ENCODE results near the gene SRPK2. TPM values are rescaled to one million over a fixed set of nuclear protein-coding genes. Genes with fewer than 3 reads are reported as not detected.

SRPK2 gene
- total RNA-seq, 1 donor from 2014 or later = 47.1 TPM

- Histone ChIP-seq H3K4me3 (no peak overlapping the region), H3K36me3 (peaks cover 0 to 21% of the 10 kb centered on the region in 2 donors), H3K27me3 (no peaks in the 10 kb centered on the region), H3K27ac (no peak overlapping the region), H3K9me3 (no peaks in the 10 kb centered on the region), H3K4me1 (peaks cover 9% of the 10 kb centered on the region)
- DNase-seq (ENCODE audit: extremely low spot score in 2 of 2) = no peak
- intact Hi-C loops (cut with DNase I) = no loop called here
- TF ChIP-seq, protein P1, sequence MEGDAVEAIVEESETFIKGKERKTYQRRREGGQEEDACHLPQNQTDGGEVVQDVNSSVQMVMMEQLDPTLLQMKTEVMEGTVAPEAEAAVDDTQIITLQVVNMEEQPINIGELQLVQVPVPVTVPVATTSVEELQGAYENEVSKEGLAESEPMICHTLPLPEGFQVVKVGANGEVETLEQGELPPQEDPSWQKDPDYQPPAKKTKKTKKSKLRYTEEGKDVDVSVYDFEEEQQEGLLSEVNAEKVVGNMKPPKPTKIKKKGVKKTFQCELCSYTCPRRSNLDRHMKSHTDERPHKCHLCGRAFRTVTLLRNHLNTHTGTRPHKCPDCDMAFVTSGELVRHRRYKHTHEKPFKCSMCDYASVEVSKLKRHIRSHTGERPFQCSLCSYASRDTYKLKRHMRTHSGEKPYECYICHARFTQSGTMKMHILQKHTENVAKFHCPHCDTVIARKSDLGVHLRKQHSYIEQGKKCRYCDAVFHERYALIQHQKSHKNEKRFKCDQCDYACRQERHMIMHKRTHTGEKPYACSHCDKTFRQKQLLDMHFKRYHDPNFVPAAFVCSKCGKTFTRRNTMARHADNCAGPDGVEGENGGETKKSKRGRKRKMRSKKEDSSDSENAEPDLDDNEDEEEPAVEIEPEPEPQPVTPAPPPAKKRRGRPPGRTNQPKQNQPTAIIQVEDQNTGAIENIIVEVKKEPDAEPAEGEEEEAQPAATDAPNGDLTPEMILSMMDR (IDR thresholded peaks at IDR 0.05) = no peak
- TF ChIP-seq POLR2A (IDR thresholded peaks at IDR 0.05) = no peak
- TF ChIP-seq POLR2AphosphoS5 (IDR thresholded peaks at IDR 0.05; ENCODE audit: insufficient read depth in 1 of 2, low read depth in 1 of 2) = no peak
Measured at GRCh38 chr7:105118612-105119600, 269.8 kb downstream of the SRPK2 start.

- Histone ChIP-seq H3K27me3 (no peaks in the 10 kb centered on the region), H3K4me1 (no peaks in the 10 kb centered on the region), H3K27ac (peak overlapping the region; percentile 10), H3K36me3 (peaks cover 0 to 74% of the 10 kb centered on the region in 2 donors), H3K4me3 (no peak overlapping the region), H3K9me3 (no peaks in the 10 kb centered on the region)
- no peak for TF ChIP-seq POLR2A (IDR thresholded peaks at IDR 0.05)
- TF ChIP-seq, protein P1 (IDR thresholded peaks at IDR 0.05) = no peak
- TF ChIP-seq POLR2AphosphoS5 (IDR thresholded peaks at IDR 0.05; ENCODE audit: insufficient read depth in 1 of 2, low read depth in 1 of 2) = no peak
- intact Hi-C loops (cut with DNase I) = no loop called here
- DNase-seq (ENCODE audit: extremely low spot score in 2 of 2) = no peak
Measured at GRCh38 chr7:105112440-105113418, 276.0 kb downstream of the SRPK2 start.

GRCh38 chr7:105107458-105107857 is 281.3 kb downstream of the SRPK2 start:
- Histone ChIP-seq H3K27me3 (no peaks in the 10 kb centered on the region), H3K27ac (no peak overlapping the region), H3K36me3 (peaks cover 0 to 78% of the 10 kb centered on the region in 2 donors), H3K4me1 (peaks cover 9% of the 10 kb centered on the region), H3K9me3 (no peaks in the 10 kb centered on the region), H3K4me3 (no peak overlapping the region)
- TF ChIP-seq POLR2A (IDR thresholded peaks at IDR 0.05) = no peak
- no peak for TF ChIP-seq POLR2AphosphoS5 (IDR thresholded peaks at IDR 0.05; ENCODE audit: insufficient read depth in 1 of 2, low read depth in 1 of 2)
- intact Hi-C loops (cut with DNase I) = no loop called here
- DNase-seq (ENCODE audit: extremely low spot score in 2 of 2) = no peak

GRCh38 chr7:105106473-105106872 is 282.2 kb downstream of the SRPK2 start:
- Histone ChIP-seq H3K27me3 (no peaks in the 10 kb centered on the region), H3K4me3 (no peak overlapping the region), H3K27ac (no peak overlapping the region), H3K9me3 (no peaks in the 10 kb centered on the region), H3K4me1 (peaks cover 9% of the 10 kb centered on the region), H3K36me3 (peaks cover 0 to 68% of the 10 kb centered on the region in 2 donors)
- DNase-seq (ENCODE audit: extremely low spot score in 2 of 2) = no peak
- TF ChIP-seq POLR2AphosphoS5 (IDR thresholded peaks at IDR 0.05; ENCODE audit: insufficient read depth in 1 of 2, low read depth in 1 of 2) (no peak), POLR2A (IDR thresholded peaks at IDR 0.05) (no peak)
- TF ChIP-seq, protein P1 (IDR thresholded peaks at IDR 0.05) = no peak
- intact Hi-C loops (cut with DNase I) = no loop called here

GRCh38 chr7:105105579-105105978 is 283.1 kb downstream of the SRPK2 start:
- DNase-seq (ENCODE audit: extremely low spot score in 2 of 2) = no peak
- peaks cover 0 to 59% of the 10 kb centered on the region in 2 donors for H3K36me3 ChIP-seq
- H3K27ac ChIP-seq = no peak overlapping the region
- H3K9me3 ChIP-seq = no peaks in the 10 kb centered on the region
- no peak overlapping the region for H3K4me3 ChIP-seq
- intact Hi-C loops (cut with DNase I) = no loop called here
- TF ChIP-seq, protein P1 (IDR thresholded peaks at IDR 0.05) = no peak
- TF ChIP-seq POLR2AphosphoS5 (IDR thresholded peaks at IDR 0.05; ENCODE audit: insufficient read depth in 1 of 2, low read depth in 1 of 2) (no peak), POLR2A (IDR thresholded peaks at IDR 0.05) (no peak)
- peaks cover 9% of the 10 kb centered on the region for H3K4me1 ChIP-seq
- H3K27me3 ChIP-seq = no peaks in the 10 kb centered on the region
